HCT116 (cell line): ENCODE results near the gene UPK3BL1. TPM values are rescaled to one million over a fixed set of nuclear protein-coding genes. Genes with fewer than 3 reads are reported as not detected.
"Not testable (repeated sequence)": the region's sequence is repeated elsewhere in the genome, so short reads cannot be mapped to it uniquely, and the experiment has no call there.

Source experiments
- ATAC-seq: fragments of 200-7000 bp; cut with Tn5 transposase; 2 replicates; pipeline ENCODE4 v1.9.1; 2020; ENCODE audit warnings: mild to moderate bottlenecking, moderate library complexity
- BruUV-seq: library from RNA; stranded (reverse); fragments of 400-500 nt; replicated peaks from 2 replicates; lab custom pipeline; 2021; lab: Mats Ljungman, UMichigan
- CTCF ChIA-PET: fragments of 300-600 bp; sonication (Branson Sonifier 250); formaldehyde crosslinking; loops from one replicate; lab custom pipeline; 2021; ENCODE audit warnings: antibody characterized with exemption; lab: Charles Lee
- POLR2A ChIA-PET: fragments of 300-600, 350-600 bp; sonication (Branson Sonifier 250); formaldehyde crosslinking; loops from one replicate; lab custom pipeline; 2021; ENCODE audit warnings: antibody characterized with exemption; lab: Charles Lee
- RAD21 ChIA-PET, 2 experiments: fragments of 300-600 bp; sonication (Branson Sonifier 250); formaldehyde crosslinking; loops; one replicate each; lab custom pipeline; 2023; ENCODE audit warnings: low total read pairs in 2 of 2; ENCODE audit not compliant: uncharacterized antibody in 2 of 2, unreplicated experiment in 2 of 2, low non-redundant PET in 1 of 2; lab: Charles Lee
- DNase-seq: peaks from one replicate; pipeline ENCODE4 v3.0.0-alpha.2; 2010; ENCODE audit warnings: low read depth, low spot score
- H2AFZ ChIP-seq: fragments of 200-600 bp; shearing (Covaris generic), sonication (generic); 2 replicates; pipeline ENCODE4 v1.6.1; 2017; ENCODE audit warnings: low read depth, mixed run types, mixed read lengths, antibody characterized with exemption, low read length; ENCODE audit not compliant: poor library complexity, severe bottlenecking
- H3K27ac ChIP-seq: 2 replicates; pipeline ENCODE4 v1.5.1; 2012; ENCODE audit warnings: low read depth, low read length
- H3K27me3 ChIP-seq: fragments of 200-600 bp; sonication (generic); 2 replicates; pipeline ENCODE4 v1.6.1; 2016; ENCODE audit warnings: mixed run types, low read length, mixed read lengths; ENCODE audit not compliant: insufficient read depth
- H3K36me3 ChIP-seq, 2 experiments: fragments of 200-500 bp in 1 of 2; fragments of 200-600 bp in 1 of 2; sonication (Bioruptor generic) in 1 of 2; sonication (generic) in 1 of 2; 2 replicates each; pipeline versions ENCODE4 v1.5.1 to v1.6.1; 2014 to 2016; ENCODE audit warnings: low read length in 2 of 2, inconsistent platforms in 1 of 2, mixed read lengths in 1 of 2, mixed run types in 1 of 2; ENCODE audit not compliant: insufficient read depth in 2 of 2, control insufficient read depth in 1 of 2
- H3K4me1 ChIP-seq, 2 experiments: fragments of 200-600 bp in 1 of 2; sonication (generic) in 1 of 2; 2 replicates each; pipeline versions ENCODE4 v1.5.1 to v1.6.1; 2012 to 2017; ENCODE audit warnings: low read length in 2 of 2, inconsistent platforms in 1 of 2, mild to moderate bottlenecking in 1 of 2, mixed read lengths in 1 of 2, mixed run types in 1 of 2, moderate library complexity in 1 of 2; ENCODE audit not compliant: insufficient read depth in 2 of 2, control insufficient read depth in 1 of 2
- H3K4me2 ChIP-seq: fragments of 200-600 bp; sonication (generic); 2 replicates; pipeline ENCODE4 v1.6.1; 2017; ENCODE audit warnings: mixed run types, low read length, mixed read lengths
- H3K4me3 ChIP-seq, 2 experiments: fragments of 200-600 bp in 1 of 2; sonication (generic) in 1 of 2; replicated peaks in 1 of 2; 2 replicates each; pipeline ENCODE4 v1.5.1; 2011 to 2016; ENCODE audit warnings: low read length in 2 of 2, control low read depth in 1 of 2, low read depth in 1 of 2, mild to moderate bottlenecking in 1 of 2, mixed read lengths in 1 of 2, mixed run types in 1 of 2
- H3K79me2 ChIP-seq: fragments of 200-600 bp; sonication (generic); 2 replicates; pipeline ENCODE4 v1.6.1; 2017; ENCODE audit warnings: mild to moderate bottlenecking, mixed run types, low read length, moderate library complexity, mixed read lengths; ENCODE audit not compliant: insufficient read depth
- H3K9ac ChIP-seq: fragments of 200-600 bp; sonication (generic); 2 replicates; pipeline ENCODE4 v1.6.1; 2016; ENCODE audit warnings: low read length, mixed read lengths
- H3K9me2 ChIP-seq: fragments of 200-600 bp; sonication (generic), shearing (Covaris generic); 2 replicates; pipeline ENCODE4 v1.6.1; 2017; ENCODE audit warnings: mixed run types, mild to moderate bottlenecking, moderate library complexity; ENCODE audit not compliant: insufficient read depth
- H3K9me3 ChIP-seq, 2 experiments: fragments of 200-500 bp in 1 of 2; fragments of 200-600 bp in 1 of 2; sonication (Bioruptor generic) in 1 of 2; sonication (generic) in 1 of 2; 2 replicates each; pipeline ENCODE4 v1.6.1; 2014 to 2017; ENCODE audit warnings: low read length in 2 of 2, mixed read lengths in 2 of 2, inconsistent platforms in 1 of 2, low read depth in 1 of 2, mild to moderate bottlenecking in 1 of 2, mixed run types in 1 of 2, moderate library complexity in 1 of 2; ENCODE audit not compliant: control insufficient read depth in 1 of 2, insufficient read depth in 1 of 2
- H4K20me1 ChIP-seq: fragments of 200-600 bp; sonication (generic), shearing (Covaris generic); 2 replicates; pipeline ENCODE4 v1.6.1; 2017; ENCODE audit warnings: mixed run types, mild to moderate bottlenecking, moderate library complexity; ENCODE audit not compliant: insufficient read depth
- intact Hi-C: fragments of 100-400 bp; cut with micrococcal nuclease; formaldehyde crosslinking; loops from 2 replicates; pipeline ENCODE4 v1.10.0; 2022
- total RNA-seq: library from RNA; stranded (reverse); gene quantifications from one replicate; pipeline ENCODE4 v1.2.1, GENCODE V29; 2021; ENCODE audit not compliant: unreplicated experiment

The UPK3BL1 gene
- total RNA-seq, 1 experiment from 2014 or later: 7.1 TPM

DNA sequence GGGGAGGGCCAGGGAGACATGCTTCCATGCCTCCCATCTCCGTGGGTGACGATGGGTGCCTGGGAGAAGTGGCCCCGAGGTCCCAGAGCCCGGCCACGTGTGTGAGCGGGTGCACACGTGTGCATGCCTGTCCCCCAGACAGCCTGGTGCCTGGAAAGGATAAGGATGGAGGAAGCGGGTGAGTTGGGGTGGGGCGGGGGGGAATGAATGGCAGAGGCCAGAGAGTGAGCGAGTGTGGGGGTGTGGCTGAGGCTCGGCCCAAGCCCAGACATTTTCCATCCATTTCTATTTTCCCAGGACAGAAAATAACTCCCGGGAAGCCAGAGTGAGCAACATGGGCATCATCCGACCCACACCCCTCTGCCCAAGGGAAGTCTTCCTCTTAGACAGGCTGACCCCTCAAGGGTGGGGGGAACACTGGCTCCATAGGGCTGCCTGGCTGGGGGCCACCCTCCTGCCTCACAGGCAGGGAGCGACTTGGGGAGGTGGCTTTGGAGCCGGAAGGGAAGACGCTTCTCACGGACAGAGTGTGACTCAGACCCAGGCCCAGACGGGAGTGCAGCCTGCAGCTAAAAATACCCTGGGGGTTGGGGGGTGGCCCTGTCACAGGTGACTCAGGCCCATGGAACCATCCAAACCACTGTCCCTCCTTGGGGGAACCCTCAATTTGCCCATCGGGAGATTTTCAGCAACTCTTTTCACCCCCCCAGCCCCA, 38.0 kb downstream of the UPK3BL1 start:
- H3K9me3 ChIP-seq, H3K4me3 ChIP-seq, H2AFZ ChIP-seq, POLR2A ChIA-PET, H3K36me3 ChIP-seq, H3K4me2 ChIP-seq, H3K27me3 ChIP-seq, DNase-seq, RAD21 ChIA-PET, H3K27ac ChIP-seq, intact Hi-C loops, H3K4me1 ChIP-seq, BruUV-seq, CTCF ChIA-PET, H3K79me2 ChIP-seq, H3K9me2 ChIP-seq, H3K9ac ChIP-seq, H4K20me1 ChIP-seq: not testable (repeated sequence)
- ATAC-seq: peak; percentile 89

DNA sequence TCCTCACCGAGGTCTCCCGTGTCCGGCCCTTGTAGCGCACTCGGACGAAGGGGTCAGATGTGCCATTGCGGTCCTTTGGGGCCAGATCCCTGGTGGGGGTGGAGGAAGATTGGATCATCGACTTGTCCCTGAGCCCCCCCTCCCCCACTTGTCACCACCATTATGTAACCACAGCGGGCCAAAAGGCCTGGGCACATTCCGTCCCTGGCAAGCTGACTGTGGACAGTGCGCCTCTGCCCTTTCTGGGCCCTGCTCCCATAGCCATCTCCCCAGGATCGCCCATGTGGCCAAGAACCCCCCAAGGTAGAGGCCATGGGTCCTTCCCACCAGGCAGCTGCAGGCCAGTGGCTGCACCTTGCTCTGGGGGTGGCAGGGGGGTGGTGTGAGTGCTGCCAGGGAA, 40.3 kb downstream of the UPK3BL1 start:
- H2AFZ ChIP-seq: not testable (repeated sequence)

DNA sequence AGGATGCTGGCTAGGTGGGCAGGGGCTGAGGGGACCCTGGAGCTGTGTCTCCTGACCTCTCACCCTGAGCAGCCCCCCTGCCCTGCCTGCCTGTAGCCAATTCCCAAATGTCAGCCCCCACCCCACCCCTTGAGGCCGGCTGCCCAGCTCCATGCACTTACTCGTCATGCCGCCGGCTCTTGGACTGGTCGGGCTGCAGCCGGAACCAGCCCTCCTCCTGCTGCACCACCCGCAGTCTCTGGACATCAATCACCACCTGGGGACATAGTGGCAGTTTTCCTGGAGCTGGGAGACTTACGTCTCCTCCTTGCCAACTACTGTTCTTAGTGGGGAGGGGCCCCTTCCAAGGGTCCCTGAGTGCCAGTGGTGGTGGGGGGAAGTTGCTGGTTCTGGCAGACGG, 42.9 kb downstream of the UPK3BL1 start:
- DNase-seq, H3K27ac ChIP-seq, H3K4me1 ChIP-seq, BruUV-seq, ATAC-seq, H3K4me2 ChIP-seq, H3K79me2 ChIP-seq, POLR2A ChIA-PET, H3K9me2 ChIP-seq, intact Hi-C loops, H4K20me1 ChIP-seq, RAD21 ChIA-PET, H3K9ac ChIP-seq, H3K36me3 ChIP-seq, H2AFZ ChIP-seq, H3K9me3 ChIP-seq, CTCF ChIA-PET, H3K4me3 ChIP-seq, H3K27me3 ChIP-seq: not testable (repeated sequence)

More for the DNA sequence above, 40.3 kb downstream of the UPK3BL1 start:
- H3K9me2 ChIP-seq, H3K79me2 ChIP-seq, POLR2A ChIA-PET, H3K27ac ChIP-seq, CTCF ChIA-PET, intact Hi-C loops, BruUV-seq, DNase-seq, H3K9ac ChIP-seq, H3K4me3 ChIP-seq, H3K9me3 ChIP-seq, H3K4me1 ChIP-seq, ATAC-seq, H3K27me3 ChIP-seq, H4K20me1 ChIP-seq, H3K4me2 ChIP-seq, RAD21 ChIA-PET, H3K36me3 ChIP-seq: not testable (repeated sequence)

DNA sequence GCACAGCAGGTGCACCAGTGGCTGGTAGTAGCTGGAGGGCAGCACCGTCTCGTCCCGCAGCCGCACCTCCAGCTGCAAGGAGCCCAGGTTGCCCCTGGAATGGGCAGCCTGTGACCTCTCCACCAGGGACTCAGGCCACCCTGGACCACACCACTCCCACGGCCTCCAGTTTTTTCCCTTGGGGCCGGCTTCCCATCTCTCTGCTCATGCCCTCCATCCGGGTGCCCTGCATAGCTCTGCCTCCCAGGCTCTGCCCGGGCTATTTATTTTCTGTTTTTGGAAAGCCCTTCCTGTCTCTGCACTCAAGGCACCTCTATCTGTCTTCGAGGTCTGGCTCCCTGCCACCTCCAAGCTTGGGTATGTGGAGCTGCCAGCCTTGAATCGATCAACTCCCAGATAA, 46.6 kb downstream of the UPK3BL1 start:
- H3K9me2 ChIP-seq, POLR2A ChIA-PET, H4K20me1 ChIP-seq, DNase-seq, H3K4me1 ChIP-seq, CTCF ChIA-PET, RAD21 ChIA-PET, H3K27ac ChIP-seq, H2AFZ ChIP-seq, H3K79me2 ChIP-seq, H3K4me2 ChIP-seq, intact Hi-C loops, H3K4me3 ChIP-seq, H3K9me3 ChIP-seq, H3K36me3 ChIP-seq, ATAC-seq, BruUV-seq, H3K9ac ChIP-seq, H3K27me3 ChIP-seq: not testable (repeated sequence)
